Mesenchymal stem cell (in vitro differentiated cells and primary cell): ENCODE data around the gene MALT1.

Source experiments
- DNase-seq: peaks from one replicate; pipeline ENCODE4 v3.0.0-alpha.2; 2013
- H2AFZ ChIP-seq: one replicate; pipeline ENCODE4 v1.6.1; 2013; ENCODE audit warnings: low read depth, mild to moderate bottlenecking, control low read depth, inconsistent platforms, low read length, moderate library complexity
- H2AK5ac ChIP-seq: 2 replicates; pipeline ENCODE4 v1.6.1; 2013; ENCODE audit warnings: low read length, moderate library complexity, mild to moderate bottlenecking, inconsistent platforms; ENCODE audit not compliant: severe bottlenecking
- H2BK120ac ChIP-seq: one replicate; pipeline ENCODE4 v1.6.1; 2013; ENCODE audit warnings: low read depth, mild to moderate bottlenecking, inconsistent platforms, low read length, moderate library complexity
- H2BK12ac ChIP-seq, 2 experiments: one replicate each; pipeline ENCODE4 v1.6.1; 2013; ENCODE audit warnings: inconsistent platforms in 2 of 2, low read length in 2 of 2, mild to moderate bottlenecking in 2 of 2, moderate library complexity in 2 of 2, control low read depth in 1 of 2
- H2BK15ac ChIP-seq: one replicate; pipeline ENCODE4 v1.6.1; 2013; ENCODE audit warnings: mild to moderate bottlenecking, low read depth, inconsistent platforms; ENCODE audit not compliant: poor library complexity, severe bottlenecking
- H2BK5ac ChIP-seq: 2 replicates; pipeline ENCODE4 v1.6.1; 2013; ENCODE audit warnings: low read depth, mild to moderate bottlenecking, low read length, control low read depth, inconsistent platforms; ENCODE audit not compliant: poor library complexity, severe bottlenecking
- H3K14ac ChIP-seq, 2 experiments: one replicate each; pipeline ENCODE4 v1.6.1; 2013; ENCODE audit warnings: inconsistent platforms in 2 of 2, low read length in 2 of 2, control low read depth in 1 of 2, mild to moderate bottlenecking in 1 of 2, moderate library complexity in 1 of 2
- H3K18ac ChIP-seq, 2 experiments: one replicate each; pipeline ENCODE4 v1.6.1; 2013; ENCODE audit warnings: inconsistent platforms in 2 of 2, low read length in 2 of 2, control low read depth in 1 of 2, low read depth in 1 of 2, mild to moderate bottlenecking in 1 of 2
- H3K23ac ChIP-seq, 2 experiments: one replicate each; pipeline ENCODE4 v1.6.1; 2013; ENCODE audit warnings: inconsistent platforms in 2 of 2, low read length in 2 of 2, mild to moderate bottlenecking in 2 of 2, moderate library complexity in 2 of 2, control low read depth in 1 of 2
- H3K27ac ChIP-seq: 2 replicates; pipeline ENCODE4 v1.5.1; 2013; ENCODE audit warnings: mild to moderate bottlenecking, moderate library complexity, low read length, control low read depth, inconsistent platforms; ENCODE audit not compliant: poor library complexity, severe bottlenecking
- H3K27me3 ChIP-seq, 2 experiments: 2 replicates each; pipeline versions ENCODE4 v1.6.1 to v1.7.0; 2013; ENCODE audit warnings: low read length in 2 of 2, mild to moderate bottlenecking in 2 of 2, moderate library complexity in 2 of 2, control low read depth in 1 of 2, inconsistent platforms in 1 of 2; ENCODE audit not compliant: control insufficient read depth in 1 of 2, insufficient read depth in 1 of 2
- H3K36me3 ChIP-seq, 2 experiments: 2 replicates each; pipeline versions ENCODE4 v1.6.1 to v1.7.0; 2013; ENCODE audit warnings: low read length in 2 of 2, control low read depth in 1 of 2, inconsistent platforms in 1 of 2, low read depth in 1 of 2, mild to moderate bottlenecking in 1 of 2; ENCODE audit not compliant: insufficient read depth in 2 of 2, control insufficient read depth in 1 of 2
- H3K4ac ChIP-seq, 2 experiments: one replicate each; pipeline ENCODE4 v1.6.1; 2013; ENCODE audit warnings: inconsistent platforms in 2 of 2, low read length in 2 of 2, mild to moderate bottlenecking in 2 of 2, moderate library complexity in 2 of 2, control low read depth in 1 of 2, low read depth in 1 of 2
- H3K4me1 ChIP-seq: 2 replicates; pipeline ENCODE4 v1.6.1; 2013; ENCODE audit warnings: low read depth, low read length, control low read depth; ENCODE audit not compliant: control insufficient read depth, insufficient read depth
- H3K4me2 ChIP-seq: 2 replicates; pipeline ENCODE4 v1.6.1; 2013; ENCODE audit warnings: low read length, mild to moderate bottlenecking, inconsistent platforms; ENCODE audit not compliant: poor library complexity, severe bottlenecking
- H3K4me3 ChIP-seq, 2 experiments: 2 replicates each; pipeline versions ENCODE4 v1.5.1 to v1.7.0; 2013; ENCODE audit warnings: low read length in 2 of 2, mild to moderate bottlenecking in 2 of 2, control low read depth in 1 of 2, low read depth in 1 of 2; ENCODE audit not compliant: insufficient read depth in 1 of 2
- H3K79me1 ChIP-seq: replicated peaks from 2 replicates; pipeline ENCODE4 v1.6.1; 2013; ENCODE audit warnings: mild to moderate bottlenecking, control low read depth, low read length, inconsistent platforms; ENCODE audit not compliant: poor library complexity, severe bottlenecking
- H3K9ac ChIP-seq: 2 replicates; pipeline ENCODE4 v1.7.0; 2013; ENCODE audit warnings: mild to moderate bottlenecking, low read length, moderate library complexity
- H3K9me3 ChIP-seq: 2 replicates; pipeline ENCODE4 v1.7.0; 2013; ENCODE audit warnings: mild to moderate bottlenecking, low read length; ENCODE audit not compliant: control insufficient read depth
- H4K8ac ChIP-seq: one replicate; pipeline ENCODE4 v1.6.1; 2013; ENCODE audit warnings: inconsistent platforms, mild to moderate bottlenecking, low read length, moderate library complexity
- H4K91ac ChIP-seq: one replicate; pipeline ENCODE4 v1.6.1; 2013; ENCODE audit warnings: mild to moderate bottlenecking, low read length, inconsistent platforms
- WGBS: methylation state at CpG from one replicate; pipeline ENCODE4 v1.1.7; 2013; ENCODE audit warnings: mixed read lengths; 5-methylcytosine and 5-hydroxymethylcytosine counted together

Gene MALT1

DNA sequence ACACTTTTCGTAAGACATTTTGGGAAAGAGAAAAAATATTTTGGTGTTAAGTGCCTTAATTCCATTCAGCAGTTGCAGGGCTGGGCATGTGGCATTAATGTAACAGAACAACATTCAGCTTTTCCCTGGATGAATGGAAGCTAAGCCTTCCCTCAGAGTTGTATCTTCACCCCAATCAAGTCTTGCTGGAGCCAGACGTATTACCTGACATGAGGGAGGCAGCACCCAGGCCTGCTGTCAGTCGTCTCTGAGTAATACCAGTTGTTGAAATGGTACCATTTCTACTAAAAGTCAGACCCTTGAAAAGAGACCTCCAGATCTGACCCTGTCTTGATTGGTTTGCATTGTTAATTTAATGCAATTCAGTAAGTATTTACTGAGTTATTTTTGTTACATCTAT, 57.5 kb downstream of the MALT1 start:
- H2BK120ac ChIP-seq, result no peak overlapping the region
- H4K91ac ChIP-seq, result no peak overlapping the region
- no peak for DNase-seq
- H3K4me2 ChIP-seq, result no peak overlapping the region
- H2BK15ac ChIP-seq, result no peak overlapping the region
- H4K8ac ChIP-seq, result no peak overlapping the region
- no peak overlapping the region for H3K18ac ChIP-seq
- 100% methylated on average over 3 of the region's 3 CpGs for WGBS
- no peak overlapping the region for H2AK5ac ChIP-seq
- no peak overlapping the region for H3K27ac ChIP-seq
- no peaks in the 10 kb centered on the region for H3K27me3 ChIP-seq
- no peak overlapping the region for H3K14ac ChIP-seq
- H3K9ac ChIP-seq, result no peak overlapping the region
- H2BK12ac ChIP-seq, result no peak overlapping the region
- peaks cover 14% of the 10 kb centered on the region for H3K79me1 ChIP-seq
- H3K9me3 ChIP-seq, result no peaks in the 10 kb centered on the region
- H2AFZ ChIP-seq, result no peak overlapping the region
- H3K4me1 ChIP-seq, result peaks cover 3% of the 10 kb centered on the region
- no peak overlapping the region for H2BK5ac ChIP-seq
- H3K36me3 ChIP-seq, result peaks cover 10 to 12% of the 10 kb centered on the region in 2 experiments
- no peak overlapping the region for H3K4me3 ChIP-seq
- H3K4ac ChIP-seq, result no peak overlapping the region
- H3K23ac ChIP-seq, result no peak overlapping the region

DNA sequence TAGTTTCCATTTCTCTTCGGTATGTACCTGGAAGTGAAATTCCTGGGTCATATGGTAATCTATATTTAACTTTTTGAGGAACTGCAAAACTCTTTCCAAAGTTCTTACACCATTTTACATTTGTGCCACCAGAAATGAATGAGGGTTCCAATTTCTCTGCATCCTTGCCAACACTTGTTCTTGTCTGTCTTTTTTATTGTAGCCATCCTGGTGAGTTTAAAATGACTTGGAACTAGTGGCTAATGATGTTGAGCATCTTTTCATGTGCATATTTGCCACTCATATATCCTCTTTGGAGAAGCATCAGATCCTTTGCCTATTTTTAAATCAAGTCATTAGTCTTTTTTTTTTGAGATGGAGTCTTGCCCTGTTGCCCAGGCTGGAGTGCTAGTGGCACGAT, 59.4 kb downstream of the MALT1 start:
- no peak overlapping the region for H3K4ac ChIP-seq
- H3K79me1 ChIP-seq, result peaks cover 19% of the 10 kb centered on the region
- H4K8ac ChIP-seq, result no peak overlapping the region
- no peak overlapping the region for H3K23ac ChIP-seq
- no peak overlapping the region for H3K9ac ChIP-seq
- no peak overlapping the region for H2AK5ac ChIP-seq
- H2AFZ ChIP-seq, result no peak overlapping the region
- no peaks in the 10 kb centered on the region for H3K9me3 ChIP-seq
- no CpG with 5 or more reads among the region's 2 CpGs for WGBS
- H4K91ac ChIP-seq, result no peak overlapping the region
- no peak overlapping the region for H2BK5ac ChIP-seq
- H3K14ac ChIP-seq, result no peak overlapping the region
- H2BK12ac ChIP-seq, result no peak overlapping the region
- H3K4me3 ChIP-seq, result no peak overlapping the region
- no peak for DNase-seq
- peaks cover 12 to 31% of the 10 kb centered on the region in 2 experiments for H3K36me3 ChIP-seq
- H2BK15ac ChIP-seq, result no peak overlapping the region
- peaks cover 3% of the 10 kb centered on the region for H3K4me1 ChIP-seq
- H3K27ac ChIP-seq, result no peak overlapping the region
- no peak overlapping the region for H3K18ac ChIP-seq
- no peak overlapping the region for H2BK120ac ChIP-seq
- H3K4me2 ChIP-seq, result no peak overlapping the region
- H3K27me3 ChIP-seq, result no peaks in the 10 kb centered on the region

DNA sequence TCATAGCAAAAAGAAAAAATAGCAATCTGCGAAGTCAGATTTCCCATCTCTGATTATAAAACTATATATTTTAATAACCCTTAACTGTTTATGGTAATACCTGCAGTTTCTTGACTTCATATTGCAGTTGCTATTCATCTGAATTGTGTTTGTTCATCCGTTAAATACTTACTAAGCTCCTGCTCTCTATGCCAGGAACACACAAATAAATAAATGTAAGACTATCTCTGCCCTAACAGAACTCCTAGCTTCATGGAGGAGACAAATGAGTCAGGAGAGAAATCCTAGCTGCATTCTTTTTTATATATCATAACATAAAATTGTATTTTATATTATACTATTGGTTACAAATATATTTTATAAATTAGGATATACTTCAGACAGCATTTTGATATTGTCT, 61.2 kb downstream of the MALT1 start:
- H3K27me3 ChIP-seq, result no peaks in the 10 kb centered on the region
- H4K8ac ChIP-seq, result no peak overlapping the region
- no peak overlapping the region for H4K91ac ChIP-seq
- H2AK5ac ChIP-seq, result no peak overlapping the region
- H3K23ac ChIP-seq, result no peak overlapping the region
- no peak overlapping the region for H3K4ac ChIP-seq
- H3K14ac ChIP-seq, result no peak overlapping the region
- no peak overlapping the region for H2BK120ac ChIP-seq
- no peak overlapping the region for H3K9ac ChIP-seq
- H3K27ac ChIP-seq, result no peak overlapping the region
- H3K4me1 ChIP-seq, result peaks cover 2% of the 10 kb centered on the region
- no peak overlapping the region for H2AFZ ChIP-seq
- H2BK15ac ChIP-seq, result no peak overlapping the region
- H3K4me3 ChIP-seq, result no peak overlapping the region
- no peak for DNase-seq
- H3K79me1 ChIP-seq, result peaks cover 15% of the 10 kb centered on the region
- no peaks in the 10 kb centered on the region for H3K9me3 ChIP-seq
- peaks cover 21 to 45% of the 10 kb centered on the region in 2 experiments for H3K36me3 ChIP-seq
- WGBS, result no CpG with 5 or more reads among the region's 2 CpGs
- no peak overlapping the region for H2BK12ac ChIP-seq
- no peak overlapping the region for H3K18ac ChIP-seq
- no peak overlapping the region for H3K4me2 ChIP-seq
- H2BK5ac ChIP-seq, result no peak overlapping the region

DNA sequence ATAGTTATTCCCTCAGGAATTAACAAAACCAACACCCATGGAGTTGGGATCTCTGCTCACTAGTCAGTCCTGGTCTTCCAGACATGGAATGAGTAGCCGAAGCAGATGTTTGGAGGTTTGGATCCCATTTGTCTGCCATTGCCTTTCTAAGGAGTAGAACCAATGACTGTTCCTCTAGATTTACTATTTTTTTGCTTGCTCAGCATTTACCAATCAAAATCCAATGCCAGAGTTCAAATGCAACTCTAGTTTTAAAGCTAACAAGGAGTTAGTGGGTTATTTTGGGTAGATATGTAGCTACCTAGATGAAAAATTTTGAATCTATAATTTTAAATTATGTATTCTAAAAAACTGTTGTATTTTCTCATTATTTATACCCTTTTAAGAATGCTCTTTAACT, 62.6 kb downstream of the MALT1 start:
- no peak overlapping the region for H2AK5ac ChIP-seq
- H3K9ac ChIP-seq, result no peak overlapping the region
- H3K4me2 ChIP-seq, result no peak overlapping the region
- DNase-seq, result no peak
- no peak overlapping the region for H2AFZ ChIP-seq
- H2BK12ac ChIP-seq, result no peak overlapping the region
- H3K36me3 ChIP-seq, result peaks cover 19 to 58% of the 10 kb centered on the region in 2 experiments
- WGBS, result 100% methylated on average over 1 of the region's 1 CpG
- peaks cover 13% of the 10 kb centered on the region for H3K79me1 ChIP-seq
- H3K4ac ChIP-seq, result no peak overlapping the region
- H3K4me3 ChIP-seq, result no peak overlapping the region
- H4K8ac ChIP-seq, result no peak overlapping the region
- no peaks in the 10 kb centered on the region for H3K4me1 ChIP-seq
- no peak overlapping the region for H3K23ac ChIP-seq
- no peak overlapping the region for H3K27ac ChIP-seq
- no peak overlapping the region for H3K18ac ChIP-seq
- no peaks in the 10 kb centered on the region for H3K9me3 ChIP-seq
- no peaks in the 10 kb centered on the region for H3K27me3 ChIP-seq
- H2BK5ac ChIP-seq, result no peak overlapping the region
- no peak overlapping the region for H2BK120ac ChIP-seq
- H4K91ac ChIP-seq, result no peak overlapping the region
- no peak overlapping the region for H3K14ac ChIP-seq
- H2BK15ac ChIP-seq, result no peak overlapping the region
